Neuronal stem cell (in vitro differentiated cells): Measurements from ENCODE around the gene TSPOAP1.

ENCODE experiments used
- DNase-seq: peaks from one replicate; pipeline ENCODE4 v3.0.0-alpha.2; 2013; ENCODE audit warnings: low spot score
- H2AFZ ChIP-seq: one replicate; pipeline ENCODE4 v1.6.1; 2013; ENCODE audit warnings: mild to moderate bottlenecking, low read length, inconsistent platforms
- H2AK5ac ChIP-seq: 2 replicates; pipeline ENCODE4 v1.6.1; 2013; ENCODE audit warnings: low read depth, mild to moderate bottlenecking, inconsistent platforms, low read length, moderate library complexity, mixed read lengths
- H2BK120ac ChIP-seq: 2 replicates; pipeline ENCODE4 v1.6.1; 2013; ENCODE audit warnings: low read depth, mild to moderate bottlenecking, inconsistent platforms, low read length, moderate library complexity, mixed read lengths
- H2BK12ac ChIP-seq: one replicate; pipeline ENCODE4 v1.6.1; 2013; ENCODE audit warnings: low read length, inconsistent platforms
- H2BK15ac ChIP-seq: 2 replicates; pipeline ENCODE4 v1.6.1; 2013; ENCODE audit warnings: mild to moderate bottlenecking, low read length, inconsistent platforms, mixed read lengths
- H2BK5ac ChIP-seq: one replicate; pipeline ENCODE4 v1.6.1; 2013; ENCODE audit warnings: inconsistent platforms, mild to moderate bottlenecking, low read length, moderate library complexity
- H3K14ac ChIP-seq: one replicate; pipeline ENCODE4 v1.6.1; 2013; ENCODE audit warnings: low read length, inconsistent platforms
- H3K18ac ChIP-seq: 2 replicates; pipeline ENCODE4 v1.6.1; 2013; ENCODE audit warnings: low read length, inconsistent platforms
- H3K23ac ChIP-seq: 2 replicates; pipeline ENCODE4 v1.6.1; 2013; ENCODE audit warnings: low read depth, mild to moderate bottlenecking, mixed read lengths, low read length, inconsistent platforms; ENCODE audit not compliant: poor library complexity
- H3K27ac ChIP-seq: replicated peaks from 3 replicates; pipeline ENCODE4 v1.5.1; 2013; ENCODE audit warnings: low read length, inconsistent platforms
- H3K27me3 ChIP-seq, 3 experiments: 2 replicates each; pipeline ENCODE4 v1.6.1; 2013; ENCODE audit warnings: low read length in 3 of 3, mild to moderate bottlenecking in 2 of 3, inconsistent platforms in 1 of 3, low read depth in 1 of 3, mixed read lengths in 1 of 3, moderate library complexity in 1 of 3; ENCODE audit not compliant: control insufficient read depth in 3 of 3, insufficient read depth in 3 of 3
- H3K36me3 ChIP-seq, 2 donors: replicated peaks in 1 of 2; 2 replicates each; pipeline ENCODE4 v1.6.1; 2013; ENCODE audit warnings: low read length in 2 of 2; ENCODE audit not compliant: control insufficient read depth in 2 of 2, insufficient read depth in 2 of 2
- H3K4ac ChIP-seq: 2 replicates; pipeline ENCODE4 v1.6.1; 2013; ENCODE audit warnings: inconsistent platforms, mild to moderate bottlenecking, low read length, moderate library complexity
- H3K4me1 ChIP-seq, 2 donors: 1 replicate in 1 of 2; 2 replicates in 1 of 2; pipeline ENCODE4 v1.6.1; 2013; ENCODE audit warnings: low read length in 2 of 2, low read depth in 1 of 2; ENCODE audit not compliant: control insufficient read depth in 2 of 2, insufficient read depth in 1 of 2
- H3K4me2 ChIP-seq: one replicate; pipeline ENCODE4 v1.6.1; 2013; ENCODE audit warnings: mild to moderate bottlenecking, low read length, inconsistent platforms; ENCODE audit not compliant: insufficient read depth, poor library complexity, severe bottlenecking
- H3K4me3 ChIP-seq, 2 donors: 2 replicates each; pipeline ENCODE4 v1.5.1; 2013; ENCODE audit warnings: low read length in 2 of 2, mild to moderate bottlenecking in 2 of 2, inconsistent platforms in 1 of 2, moderate library complexity in 1 of 2
- H3K79me1 ChIP-seq: one replicate; pipeline ENCODE4 v1.6.1; 2013; ENCODE audit warnings: low read depth, mild to moderate bottlenecking, inconsistent platforms, low read length, moderate library complexity
- H3K9ac ChIP-seq: one replicate; pipeline ENCODE4 v1.6.1; 2013; ENCODE audit warnings: mild to moderate bottlenecking, low read depth, low read length, inconsistent platforms; ENCODE audit not compliant: poor library complexity
- H3K9me3 ChIP-seq, 2 donors: replicated peaks in 1 of 2; 2 replicates each; pipeline versions ENCODE3 to v1.6.1; 2013; ENCODE audit warnings: low read length in 2 of 2, mild to moderate bottlenecking in 2 of 2, inconsistent platforms in 1 of 2, low read depth in 1 of 2, mixed read lengths in 1 of 2, moderate library complexity in 1 of 2; ENCODE audit not compliant: control insufficient read depth in 2 of 2, insufficient read depth in 1 of 2
- H4K8ac ChIP-seq: one replicate; pipeline ENCODE4 v1.6.1; 2013; ENCODE audit warnings: low read depth, mild to moderate bottlenecking, inconsistent platforms, low read length, moderate library complexity
- H4K91ac ChIP-seq: one replicate; pipeline ENCODE4 v1.6.1; 2013; ENCODE audit warnings: low read length, low read depth, mild to moderate bottlenecking, inconsistent platforms; ENCODE audit not compliant: poor library complexity
- WGBS, 2 donors: extraction: QIAGEN DNeasy Blood & Tissue Kit; methylation state at CpG; one replicate each; pipeline ENCODE4 v1.1.7; 2013; ENCODE audit warnings: missing lambda C conversion rate in 2 of 2, mixed read lengths in 1 of 2; ENCODE audit not compliant: insufficient read length in 2 of 2, insufficient replicate concordance in 1 of 2; ENCODE audit errors: extremely low coverage in 2 of 2; 5-methylcytosine and 5-hydroxymethylcytosine counted together

Gene TSPOAP1

GRCh38 chr17:58338841-58339754 is 10.5 kb upstream of the TSPOAP1 start:
- no peak overlapping the region for H3K14ac ChIP-seq
- H2BK5ac ChIP-seq, result peak overlapping the region; percentile 15
- H3K27ac ChIP-seq, result peak overlapping the region; percentile 26
- DNase-seq, result no peak
- H3K4ac ChIP-seq, result no peak overlapping the region
- H4K8ac ChIP-seq, result no peak overlapping the region
- no peak overlapping the region for H2BK120ac ChIP-seq
- H3K36me3 ChIP-seq, result peaks cover 6 to 7% of the 10 kb centered on the region in 2 donors
- H4K91ac ChIP-seq, result no peak overlapping the region
- H3K23ac ChIP-seq, result peak overlapping the region; percentile 62
- H3K27me3 ChIP-seq, result no peaks in the 10 kb centered on the region
- H2AFZ ChIP-seq, result peak overlapping the region; percentile 66
- no CpG with 5 or more reads among the region's 10 CpGs for WGBS, 2 donors
- no peak overlapping the region for H3K9ac ChIP-seq
- no peak overlapping the region for H3K4me3 ChIP-seq
- peak overlapping the region; percentile 0 for H2AK5ac ChIP-seq
- H3K9me3 ChIP-seq, result peaks cover 0 to 2% of the 10 kb centered on the region in 2 donors
- no peaks in the 10 kb centered on the region for H3K79me1 ChIP-seq
- H3K18ac ChIP-seq, result peak overlapping the region; percentile 20
- no peak overlapping the region for H2BK15ac ChIP-seq
- no peak overlapping the region for H3K4me2 ChIP-seq
- H2BK12ac ChIP-seq, result peak overlapping the region; percentile 4
- H3K4me1 ChIP-seq, result peaks cover 8 to 17% of the 10 kb centered on the region in 2 donors

- no peaks in the 10 kb centered on the region for H3K27me3 ChIP-seq
- WGBS, 2 donors, result no CpG with 5 or more reads among the region's 3 CpGs
- H3K4ac ChIP-seq, result no peak overlapping the region
- H3K9me3 ChIP-seq, result no peaks in the 10 kb centered on the region
- H2BK12ac ChIP-seq, result peak overlapping the region; percentile 33
- H3K4me1 ChIP-seq, result peaks cover 8 to 17% of the 10 kb centered on the region in 2 donors
- H3K79me1 ChIP-seq, result no peaks in the 10 kb centered on the region
- no peak overlapping the region for H3K9ac ChIP-seq
- H3K23ac ChIP-seq, result no peak overlapping the region
- DNase-seq, result no peak
- no peak overlapping the region for H4K91ac ChIP-seq
- H2AFZ ChIP-seq, result peak overlapping the region; percentile 66
- H4K8ac ChIP-seq, result no peak overlapping the region
- H2BK120ac ChIP-seq, result no peak overlapping the region
- H2BK15ac ChIP-seq, result no peak overlapping the region
- peaks cover 0 to under 1% of the 10 kb centered on the region in 2 donors for H3K36me3 ChIP-seq
- H3K27ac ChIP-seq, result peak overlapping the region; percentile 4
- no peak overlapping the region for H3K14ac ChIP-seq
- H3K4me2 ChIP-seq, result no peak overlapping the region
- no peak overlapping the region for H2BK5ac ChIP-seq
- no peak overlapping the region for H3K4me3 ChIP-seq
- H3K18ac ChIP-seq, result peak overlapping the region; percentile 55
- H2AK5ac ChIP-seq, result no peak overlapping the region
Measured at GRCh38 chr17:58338454-58338840, 9.9 kb upstream of the TSPOAP1 start.

DNA sequence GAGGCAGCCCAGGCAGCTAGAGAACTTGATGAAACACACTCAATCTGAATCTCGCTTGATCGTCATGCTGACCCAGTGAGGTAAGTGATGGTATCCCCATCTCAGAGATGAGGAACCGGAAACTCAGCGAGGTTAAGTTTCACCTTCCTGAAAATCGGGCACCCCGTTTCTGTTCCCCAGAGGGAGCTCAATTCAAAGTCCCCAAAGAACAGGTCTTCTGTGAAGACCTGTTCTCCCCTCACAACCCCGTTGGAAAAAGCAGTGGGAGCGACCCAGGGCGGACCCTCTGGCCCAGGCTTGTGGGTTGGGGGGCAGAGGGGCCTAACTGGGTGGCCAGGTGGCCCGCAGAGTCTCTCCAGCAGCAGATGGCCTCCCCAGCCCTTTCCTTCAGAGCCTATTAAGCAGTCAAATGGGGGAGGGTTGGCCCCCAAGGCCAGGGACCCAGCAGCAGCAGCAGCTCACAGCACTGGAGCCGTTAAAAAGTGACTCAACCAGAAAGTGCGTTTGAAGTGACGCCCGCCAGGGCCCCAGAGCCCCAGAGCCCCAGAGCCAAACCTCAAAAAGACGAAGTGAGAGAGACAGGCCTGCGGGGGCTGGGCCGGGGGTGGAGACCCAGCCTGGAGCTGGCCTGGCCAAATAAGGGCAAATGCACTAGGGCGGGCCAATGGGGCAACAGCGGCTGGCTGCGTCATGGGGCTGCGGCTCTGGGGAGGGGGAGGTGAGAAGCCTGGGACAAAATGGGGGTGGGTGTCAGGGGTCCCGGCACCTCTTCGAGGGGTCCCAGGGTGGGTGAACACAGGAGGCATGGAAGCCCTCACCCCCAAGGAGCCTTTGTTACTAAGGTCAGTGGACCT is 9.2 kb upstream of the TSPOAP1 start:
- Histone ChIP-seq H4K8ac (peak overlapping the region; percentile 83), H2AK5ac (peak overlapping the region; percentile 72), H3K27me3 (no peaks in the 10 kb centered on the region), H3K36me3 (no peaks in the 10 kb centered on the region), H2BK5ac (peak overlapping the region; percentile 54), H3K23ac (no peak overlapping the region), H3K14ac (peak overlapping the region; percentile 1), H3K4ac (no peak overlapping the region), H3K4me1 (peaks cover 8 to 17% of the 10 kb centered on the region in 2 donors), H3K79me1 (no peaks in the 10 kb centered on the region), H3K9me3 (no peaks in the 10 kb centered on the region), H3K18ac (peak overlapping the region; percentile 97), H2BK15ac (peak overlapping the region; percentile 54), H3K9ac (peak overlapping the region; percentile 56), H4K91ac (no peak overlapping the region), H2AFZ (peak overlapping the region; percentile 66), H3K4me3 (no peak overlapping the region), H2BK12ac (peak overlapping the region; percentile 79), H3K27ac (peak overlapping the region; percentile 54), H3K4me2 (no peak overlapping the region), H2BK120ac (peak overlapping the region; percentile 21)
- no CpG with 5 or more reads among the region's 23 CpGs for WGBS, 2 donors
- no peak for DNase-seq
